HG03060 (cell line): Measurements from ENCODE around the gene C4BPA.

Experiments used
- ATAC-seq: cut with Tn5 transposase; IDR thresholded peaks from one replicate; pipeline ENCODE4 v1.9.1; 2021; ENCODE audit warnings: low read depth, moderate number of reproducible peaks; ENCODE audit not compliant: unreplicated experiment

C4BPA gene

DNA sequence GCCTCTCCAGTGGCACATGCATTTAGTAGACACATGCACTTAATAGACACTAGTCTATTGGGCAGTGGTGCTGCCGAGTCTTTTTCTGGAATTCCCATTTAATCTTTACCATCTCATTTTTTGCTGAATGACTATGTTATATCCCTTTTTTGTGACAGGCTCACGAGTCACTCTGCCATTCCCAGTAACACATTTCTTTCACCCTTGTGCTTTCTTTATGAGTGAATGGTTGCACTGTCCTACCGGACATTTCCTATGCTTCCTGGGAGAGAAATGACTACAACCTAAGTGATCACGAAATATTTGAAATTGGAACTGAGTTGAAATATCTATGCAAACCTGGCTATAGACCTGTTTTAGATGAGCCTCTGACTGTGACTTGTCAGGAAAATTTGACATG is 70.9 kb downstream of the C4BPA start:
- no peak for ATAC-seq

DNA sequence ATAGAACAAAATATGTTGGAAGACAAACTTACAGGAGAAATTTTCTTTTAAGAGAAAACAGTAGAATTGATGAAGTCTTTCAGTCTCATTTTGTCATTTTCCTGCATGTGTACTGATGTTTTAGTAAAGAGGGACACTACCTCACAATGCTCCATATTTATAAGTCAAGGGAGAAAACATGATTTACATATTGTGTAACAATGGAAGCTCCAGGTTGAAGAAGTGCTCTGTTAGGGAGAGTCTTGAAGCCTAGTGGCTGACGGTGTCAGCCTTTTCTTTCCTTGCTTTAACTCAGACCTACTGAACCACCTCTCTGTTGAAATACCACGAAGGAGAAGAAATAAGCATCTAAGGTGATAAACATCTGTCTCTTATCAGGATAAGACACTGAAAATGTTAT is 75.0 kb downstream of the C4BPA start:
- ATAC-seq: no peak

DNA sequence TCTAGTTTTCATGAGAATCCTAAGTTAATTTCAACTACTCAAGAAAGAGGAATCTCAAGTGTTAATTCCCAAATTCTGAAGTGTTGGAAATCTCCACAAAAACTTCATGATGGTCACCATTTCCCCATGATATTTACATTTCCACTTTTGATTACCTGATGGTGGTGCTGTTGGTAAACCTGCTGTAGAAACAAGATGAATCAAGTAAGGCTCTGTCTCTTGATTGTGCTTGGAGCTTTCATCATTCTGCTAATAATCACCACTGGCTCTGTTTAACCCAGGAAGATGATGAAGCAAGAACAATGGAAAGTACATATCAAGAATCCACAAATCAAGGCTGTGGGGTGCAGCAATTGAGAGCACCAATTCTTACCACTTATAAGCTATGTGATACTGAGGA is 77.8 kb downstream of the C4BPA start:
- no peak for ATAC-seq

DNA sequence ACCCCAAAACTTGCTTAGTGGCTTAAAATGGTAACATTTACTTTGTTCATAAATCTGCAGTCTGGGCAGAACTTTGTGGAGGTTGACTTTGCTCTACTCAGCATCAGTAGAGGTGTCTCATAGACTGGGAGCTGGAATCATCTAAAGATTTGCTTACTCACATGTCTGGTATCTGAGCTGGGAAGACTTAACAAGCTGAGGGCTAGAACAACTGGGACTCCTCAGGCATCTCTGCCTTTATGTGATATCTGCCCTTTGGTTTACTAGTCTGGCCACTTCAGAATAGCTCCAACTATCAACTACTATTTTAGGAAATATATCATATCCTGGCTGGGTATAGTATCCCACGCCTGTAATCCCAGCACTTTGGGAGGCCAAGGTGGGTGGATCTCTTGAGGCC is 82.5 kb downstream of the C4BPA start:
- ATAC-seq: no peak

DNA sequence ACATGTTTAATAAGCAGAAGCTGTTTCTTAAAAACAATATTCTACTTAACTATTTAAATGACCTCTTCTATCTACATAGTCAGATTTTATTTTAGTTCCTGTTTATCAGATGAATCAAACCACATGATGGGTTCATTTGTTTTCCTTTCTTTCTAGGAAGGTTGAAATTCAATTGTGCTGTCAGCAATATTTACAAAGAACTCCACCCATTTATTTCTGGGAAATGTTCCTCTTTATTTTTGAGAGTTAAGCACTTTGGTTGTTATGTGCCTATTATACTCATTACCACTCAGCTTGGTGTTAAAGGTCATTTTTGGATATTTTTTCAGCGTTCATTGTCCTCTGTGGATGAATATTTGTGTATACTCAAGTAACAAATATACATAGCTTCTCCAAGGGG is 84.9 kb downstream of the C4BPA start:
- no peak for ATAC-seq

DNA sequence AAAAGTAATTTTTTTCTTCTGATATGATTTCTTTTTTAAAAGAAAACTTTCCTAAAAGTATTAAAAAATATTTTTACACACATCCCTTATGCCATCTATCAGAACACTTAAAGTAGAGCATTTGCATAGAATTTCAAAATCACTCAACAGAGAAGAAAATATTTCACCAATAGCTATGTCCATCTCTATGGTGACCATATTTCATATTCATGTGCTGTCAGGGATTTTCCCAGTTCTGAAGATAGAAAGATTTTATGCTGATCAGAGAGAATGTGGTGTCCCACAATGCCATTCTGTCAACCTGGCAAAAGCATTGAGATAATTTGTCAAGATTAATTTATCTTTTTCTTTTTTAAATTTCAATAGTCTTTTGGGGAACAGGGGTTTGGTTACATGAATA is 87.0 kb downstream of the C4BPA start:
- no peak for ATAC-seq

DNA sequence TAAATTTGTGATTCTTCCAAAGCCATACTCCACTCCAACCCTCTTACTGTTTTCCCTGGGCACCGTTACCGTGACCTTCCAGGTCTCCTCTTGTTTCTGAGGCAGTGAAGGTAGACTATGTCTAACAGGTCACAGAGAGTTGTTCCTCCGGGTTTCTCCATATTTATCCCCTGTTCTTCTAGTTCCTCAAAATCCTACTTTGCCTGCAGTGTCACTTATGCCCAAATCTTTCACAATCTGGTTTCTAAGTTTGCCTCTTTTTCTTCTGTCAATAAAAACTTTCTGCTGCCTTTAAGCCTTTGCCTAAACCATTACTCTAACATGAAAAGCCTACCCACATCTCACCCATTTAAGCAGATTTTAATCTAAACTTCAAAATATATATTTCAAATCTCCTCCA is 87.7 kb downstream of the C4BPA start:
- no peak for ATAC-seq

DNA sequence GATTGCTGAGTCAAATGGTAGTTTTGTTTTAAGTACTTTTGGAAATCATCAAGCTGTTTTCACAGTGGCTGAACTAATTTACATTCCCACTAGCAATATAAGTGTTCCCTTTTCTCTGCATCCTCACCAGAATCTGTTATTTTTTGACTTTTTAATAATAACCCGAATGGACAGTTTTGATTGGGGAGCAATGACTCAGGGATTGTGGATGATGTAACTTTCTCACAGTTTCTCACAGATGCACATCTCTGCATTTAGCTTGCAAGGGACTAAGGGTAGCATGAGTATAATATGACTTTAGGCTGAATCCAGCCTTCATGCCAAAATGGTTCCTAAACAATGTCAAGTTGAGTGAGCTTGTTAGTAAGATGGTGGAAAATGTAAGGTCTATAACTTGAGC is 90.2 kb downstream of the C4BPA start:
- no peak for ATAC-seq
